ENCODE data around the gene STMN3. TPM values are rescaled to one million over a fixed set of nuclear protein-coding genes. Genes with fewer than 3 reads are reported as not detected.
"Not testable (repeated sequence)": the region's sequence is repeated elsewhere in the genome, so short reads cannot be mapped to it uniquely, and the experiment has no call there.

The STMN3 gene
- total RNA-seq, 1 donor from 2014 or later: 5.5 TPM

DNA sequence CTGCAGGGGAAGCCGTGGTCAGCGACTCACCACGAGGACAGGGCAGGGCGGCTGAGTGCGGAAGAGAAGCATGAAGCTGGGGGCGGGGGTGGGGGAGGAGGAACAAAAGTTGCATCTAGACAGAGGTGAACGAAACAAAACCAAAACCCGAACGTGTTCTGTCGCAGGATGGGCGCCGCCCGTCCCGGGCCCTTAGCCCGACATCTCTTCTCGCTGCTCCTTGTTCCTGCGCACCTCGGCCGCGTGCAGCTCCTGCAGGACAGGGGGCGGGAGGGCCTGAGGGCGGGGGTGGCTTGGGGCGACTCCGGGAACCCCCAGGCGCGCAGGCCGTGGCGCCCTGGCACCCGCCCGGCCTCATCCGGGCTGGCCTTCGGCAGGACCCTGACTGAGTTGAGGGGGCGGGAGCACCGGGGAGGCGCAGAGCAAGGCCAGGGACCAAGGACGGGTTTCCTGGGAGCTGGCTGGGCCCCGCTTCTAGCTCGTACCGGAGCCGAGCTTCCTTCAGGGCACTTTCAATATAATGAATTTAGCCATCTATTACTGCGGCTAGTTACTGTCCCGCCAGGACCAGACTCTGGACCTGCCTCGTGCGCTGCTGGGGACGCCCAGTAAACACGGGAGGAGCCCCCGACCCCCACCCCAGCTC is 12.0 kb downstream of the STMN3 start:
- H3K27ac Mint-ChIP-seq: peak overlapping the region; percentile 52
- DNase-seq (ENCODE audit: low spot score): peak; percentile 56
- H3K4me3 Mint-ChIP-seq: peak overlapping the region; percentile 71
- intact Hi-C loops (cut with micrococcal nuclease): loop anchor here (1.0 to 5.0 kb wide), 3 partner anchors 14 to 426 kb away; partner anchors contain the start of gene GMEB2
- peaks cover 21% of the 10 kb centered on the region for H3K4me1 Mint-ChIP-seq (ENCODE audit: low read depth)
- H3K27me3 Mint-ChIP-seq (ENCODE audit: insufficient read depth): peaks cover 7% of the 10 kb centered on the region
- no peaks in the 10 kb centered on the region for H3K9me3 Mint-ChIP-seq
- peaks cover 4% of the 10 kb centered on the region for H3K36me3 Mint-ChIP-seq (ENCODE audit: low read depth)

DNA sequence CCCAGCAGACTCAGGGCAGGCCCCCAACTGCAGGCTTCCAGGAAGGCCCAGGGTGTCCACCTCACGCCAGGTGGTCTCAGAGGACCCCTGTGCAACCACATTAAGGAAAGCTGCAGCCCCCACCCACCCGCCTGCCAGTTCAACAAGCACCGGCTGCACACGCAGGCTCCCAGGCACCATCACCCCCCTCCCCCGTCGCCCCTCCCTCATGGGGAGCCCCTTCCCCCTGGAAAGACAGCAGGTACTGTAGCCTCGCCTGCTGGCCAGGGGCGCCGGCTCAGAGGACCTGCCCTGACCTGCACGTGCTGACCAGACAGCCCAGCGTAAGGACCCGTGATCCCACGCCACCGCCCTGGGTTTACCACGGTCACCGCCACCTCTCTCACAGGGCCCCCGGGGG is 12.5 kb downstream of the STMN3 start:
- not testable (repeated sequence) for DNase-seq (ENCODE audit: low spot score); H3K9me3 Mint-ChIP-seq; H3K36me3 Mint-ChIP-seq (ENCODE audit: low read depth); H3K27me3 Mint-ChIP-seq (ENCODE audit: insufficient read depth)
- H3K4me3 Mint-ChIP-seq: peak overlapping the region; percentile 89
- intact Hi-C loops (cut with micrococcal nuclease): loop anchor here (1.0 to 5.0 kb wide), 3 partner anchors 14 to 427 kb away; partner anchors contain the start of gene GMEB2
- H3K4me1 Mint-ChIP-seq (ENCODE audit: low read depth): peaks cover 24% of the 10 kb centered on the region
- peak overlapping the region; percentile 44 for H3K27ac Mint-ChIP-seq

- intact Hi-C loops (cut with micrococcal nuclease): loop anchor here (2.0 to 5.0 kb wide), 2 partner anchors 13 to 427 kb away; partner anchors contain the start of gene GMEB2
- H3K27ac Mint-ChIP-seq: peak overlapping the region; percentile 82
- H3K4me3 Mint-ChIP-seq: peak overlapping the region; percentile 89
- H3K4me1 Mint-ChIP-seq (ENCODE audit: low read depth): peaks cover 26% of the 10 kb centered on the region
- DNase-seq (ENCODE audit: low spot score): no peak
- peaks cover 4% of the 10 kb centered on the region for H3K36me3 Mint-ChIP-seq (ENCODE audit: low read depth)
- H3K27me3 Mint-ChIP-seq (ENCODE audit: insufficient read depth): peaks cover 7% of the 10 kb centered on the region
- H3K9me3 Mint-ChIP-seq: no peaks in the 10 kb centered on the region
Observed at GRCh38 chr20:63640086-63640485, 13.1 kb downstream of the STMN3 start.

DNA sequence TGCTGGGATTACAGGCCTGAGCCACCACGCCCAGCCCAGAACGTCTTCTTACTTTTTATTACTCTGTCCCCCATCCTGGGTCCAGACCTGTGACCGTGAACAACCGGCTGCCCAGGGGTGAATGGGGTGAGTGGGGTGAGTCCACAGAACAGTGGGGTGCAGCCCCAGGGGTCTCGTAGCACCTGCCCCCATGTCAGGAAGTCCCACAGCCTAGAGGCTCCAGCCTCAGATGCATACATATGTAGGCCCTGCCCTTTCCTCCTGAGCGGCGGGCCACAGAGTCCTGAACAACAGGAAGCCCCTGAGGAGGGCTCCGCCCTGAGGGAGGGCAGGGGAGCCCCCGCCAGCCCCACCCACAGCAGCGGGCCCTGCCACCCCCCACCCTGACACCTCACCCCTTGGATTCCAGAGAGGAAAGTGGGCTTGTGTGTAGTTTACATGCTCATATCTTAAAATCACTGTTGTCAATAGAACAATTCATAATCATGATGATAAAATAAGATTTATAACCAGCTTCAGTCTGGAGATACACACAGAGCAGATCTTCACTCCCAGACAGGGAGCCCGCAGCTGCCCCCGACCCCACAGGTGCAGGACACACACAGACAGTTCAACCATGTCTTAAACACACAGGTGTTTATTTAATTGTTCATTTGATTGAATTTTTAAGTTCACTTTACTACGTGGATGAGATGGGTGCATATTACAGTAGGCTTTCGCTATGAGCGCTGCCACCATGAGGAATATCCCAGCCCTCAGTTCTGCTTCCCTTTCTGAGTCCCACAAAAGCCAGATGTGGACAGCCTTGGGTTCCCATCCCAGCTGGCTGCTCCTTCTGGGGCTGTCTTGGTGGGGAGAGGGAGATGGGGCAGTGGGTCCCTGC is 13.9 kb downstream of the STMN3 start:
- Mint-ChIP-seq H3K4me1 (ENCODE audit: low read depth) (peaks cover 26% of the 10 kb centered on the region), H3K27ac (peak overlapping the region; percentile 99), H3K36me3 (ENCODE audit: low read depth) (peaks cover 4% of the 10 kb centered on the region), H3K9me3 (no peaks in the 10 kb centered on the region), H3K4me3 (peak overlapping the region; percentile 89), H3K27me3 (ENCODE audit: insufficient read depth) (peaks cover 7% of the 10 kb centered on the region)
- peak; percentile 68 for DNase-seq (ENCODE audit: low spot score)
- intact Hi-C loops (cut with micrococcal nuclease): loop anchor here (5.0 kb wide), 1 partner anchor 93 kb away; no protein-coding TSS in a partner anchor

DNA sequence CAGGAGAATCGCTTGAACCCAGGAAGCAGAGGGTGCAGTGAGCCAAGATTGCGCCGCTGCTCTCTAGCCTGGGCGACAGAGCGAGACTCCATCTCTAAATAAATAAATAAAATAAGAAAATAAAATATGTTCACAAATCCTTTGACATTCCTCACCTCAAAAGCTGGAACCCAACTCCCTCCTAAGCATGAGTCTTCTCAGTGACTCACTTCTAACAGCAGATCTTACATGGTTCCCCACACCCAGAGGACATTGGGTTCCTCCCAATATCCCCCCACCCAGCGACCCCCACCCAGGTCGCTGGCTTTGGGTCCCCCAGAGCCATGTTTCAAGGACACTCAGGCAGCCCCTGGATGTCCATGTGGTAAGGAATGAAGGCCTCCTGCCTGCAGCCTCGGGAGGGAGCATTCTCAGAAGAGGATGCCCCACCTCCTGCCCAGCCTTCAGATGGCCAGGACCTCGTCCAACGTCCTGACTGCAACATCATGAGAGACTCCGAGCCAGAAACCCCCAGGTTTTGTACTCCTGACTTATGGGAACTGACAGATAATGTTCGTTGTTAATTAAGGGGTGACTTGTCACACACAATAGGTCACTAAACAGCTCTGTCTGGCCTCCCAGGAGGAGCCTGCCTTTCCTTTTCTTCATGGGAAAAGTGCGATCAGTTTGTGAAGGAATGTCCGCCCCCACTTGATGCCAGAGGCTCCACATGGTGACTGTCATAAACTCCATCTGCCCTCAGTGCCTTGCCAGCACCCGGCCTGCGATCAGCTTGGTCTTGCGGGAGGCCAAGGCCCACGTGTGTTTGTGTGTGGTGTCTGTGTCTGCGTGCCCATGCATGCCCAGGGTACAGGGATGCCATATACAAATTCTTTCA is 16.2 kb downstream of the STMN3 start:
- H3K27ac Mint-ChIP-seq: no peak overlapping the region
- peak overlapping the region; percentile 19 for H3K4me3 Mint-ChIP-seq
- H3K36me3 Mint-ChIP-seq (ENCODE audit: low read depth): peaks cover 8% of the 10 kb centered on the region
- no peaks in the 10 kb centered on the region for H3K9me3 Mint-ChIP-seq
- DNase-seq (ENCODE audit: low spot score): no peak
- H3K27me3 Mint-ChIP-seq (ENCODE audit: insufficient read depth): peaks cover 2% of the 10 kb centered on the region
- intact Hi-C loops (cut with micrococcal nuclease): loop anchor here (5.0 kb wide), 1 partner anchor 95 kb away; no protein-coding TSS in a partner anchor
- H3K4me1 Mint-ChIP-seq (ENCODE audit: low read depth): peaks cover 33% of the 10 kb centered on the region

DNA sequence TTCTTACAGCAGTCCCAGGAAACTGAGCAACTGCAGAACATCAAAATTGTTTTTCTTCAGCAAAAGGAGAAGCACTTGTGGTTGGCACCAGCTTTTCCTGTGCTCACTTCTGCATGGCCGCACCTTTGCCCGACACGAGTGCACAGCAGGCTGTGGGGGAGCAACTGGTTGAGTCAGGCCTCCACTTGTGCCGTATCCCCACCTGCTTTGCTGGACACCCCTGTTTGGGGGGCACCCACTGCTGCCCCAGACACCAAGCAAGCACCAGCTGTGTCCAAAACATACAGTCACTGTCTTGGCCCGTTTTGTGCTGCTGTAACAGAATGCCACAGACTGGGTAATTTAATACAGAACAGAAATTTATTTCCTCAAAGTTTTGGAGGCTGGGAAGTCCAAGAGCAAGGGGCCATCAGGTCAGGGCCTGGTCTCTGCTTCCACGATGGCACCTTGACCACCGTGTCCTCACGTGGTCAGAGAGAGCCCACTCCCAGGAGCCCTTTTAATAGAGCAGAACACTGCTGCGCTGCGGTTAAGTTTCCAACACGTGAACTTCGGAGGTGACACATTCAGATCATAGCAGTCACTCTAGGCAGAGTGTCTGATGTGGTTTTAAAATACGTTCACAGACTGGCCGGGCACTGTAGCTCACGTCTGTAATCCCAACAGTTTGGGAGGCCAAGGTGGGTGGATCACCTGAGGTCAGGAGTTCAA is 17.6 kb downstream of the STMN3 start:
- peaks cover 33% of the 10 kb centered on the region for H3K4me1 Mint-ChIP-seq (ENCODE audit: low read depth)
- peak overlapping the region; percentile 87 for H3K27ac Mint-ChIP-seq
- intact Hi-C loops (cut with micrococcal nuclease): loop anchor here (1.0 to 5.0 kb wide), 2 partner anchors 8 to 97 kb away; partner anchors contain the start of gene GMEB2
- peak; percentile 69 for DNase-seq (ENCODE audit: low spot score)
- peaks cover 8% of the 10 kb centered on the region for H3K36me3 Mint-ChIP-seq (ENCODE audit: low read depth)
- H3K27me3 Mint-ChIP-seq (ENCODE audit: insufficient read depth): peaks cover 2% of the 10 kb centered on the region
- no peaks in the 10 kb centered on the region for H3K9me3 Mint-ChIP-seq
- H3K4me3 Mint-ChIP-seq: peak overlapping the region; percentile 45

DNA sequence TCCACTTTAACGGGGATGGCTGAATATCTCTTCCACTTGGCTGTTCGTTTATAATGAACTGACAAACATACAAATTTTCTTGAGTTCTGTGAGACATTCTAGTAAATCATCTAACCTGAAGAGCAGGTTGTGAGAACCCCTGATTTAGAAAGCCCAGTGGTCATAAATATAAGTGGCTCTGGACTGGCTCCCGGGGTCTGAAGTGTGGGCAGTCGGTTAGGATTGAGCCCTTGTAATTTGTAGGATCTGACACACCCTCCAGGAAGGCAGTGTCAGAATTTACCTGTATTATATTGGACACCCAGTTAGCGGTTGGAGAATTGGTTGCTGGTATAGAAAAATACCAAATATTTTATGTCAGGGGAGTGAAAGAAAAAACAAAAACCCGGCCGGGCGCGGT is 19.5 kb downstream of the STMN3 start:
- Mint-ChIP-seq H3K27me3 (ENCODE audit: insufficient read depth) (no peaks in the 10 kb centered on the region), H3K27ac (peak overlapping the region; percentile 58), H3K4me3 (no peak overlapping the region), H3K4me1 (ENCODE audit: low read depth) (peaks cover 21% of the 10 kb centered on the region), H3K36me3 (ENCODE audit: low read depth) (peaks cover 15% of the 10 kb centered on the region), H3K9me3 (no peaks in the 10 kb centered on the region)
- intact Hi-C loops (cut with micrococcal nuclease): no loop called here
- no peak for DNase-seq (ENCODE audit: low spot score)

DNA sequence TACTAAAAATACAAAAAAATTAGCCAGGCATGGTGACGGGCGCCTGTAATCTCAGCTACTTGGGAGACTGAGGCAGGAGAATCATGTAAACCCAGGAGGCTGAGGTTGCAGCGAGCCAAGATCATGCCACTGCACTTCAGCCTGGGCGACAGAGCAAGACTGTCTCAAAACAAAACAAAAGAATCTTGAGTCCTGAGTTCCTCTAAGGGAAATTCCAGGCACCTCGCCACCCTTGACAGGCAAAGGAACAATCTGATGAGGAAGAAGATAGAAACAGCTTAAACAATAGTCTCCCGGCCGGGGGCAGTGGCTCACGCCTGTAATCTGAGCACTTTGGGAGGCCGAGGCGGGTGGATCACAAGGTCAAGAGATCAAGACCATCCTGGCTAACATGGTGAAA is 21.8 kb downstream of the STMN3 start:
- H3K27ac Mint-ChIP-seq; H3K4me3 Mint-ChIP-seq; DNase-seq (ENCODE audit: low spot score); H3K9me3 Mint-ChIP-seq; intact Hi-C loops (cut with micrococcal nuclease); H3K27me3 Mint-ChIP-seq (ENCODE audit: insufficient read depth): not testable (repeated sequence)
- H3K4me1 Mint-ChIP-seq (ENCODE audit: low read depth): peaks cover 23% of the 10 kb centered on the region
- H3K36me3 Mint-ChIP-seq (ENCODE audit: low read depth): peaks cover 19% of the 10 kb centered on the region

- H3K27ac Mint-ChIP-seq; intact Hi-C loops (cut with micrococcal nuclease); DNase-seq (ENCODE audit: low spot score); H3K27me3 Mint-ChIP-seq (ENCODE audit: insufficient read depth); H3K4me3 Mint-ChIP-seq; H3K9me3 Mint-ChIP-seq: not testable (repeated sequence)
- Mint-ChIP-seq H3K36me3 (ENCODE audit: low read depth) (peaks cover 19% of the 10 kb centered on the region), H3K4me1 (ENCODE audit: low read depth) (peaks cover 23% of the 10 kb centered on the region)
Observed at GRCh38 chr20:63630956-63631355, 22.3 kb downstream of the STMN3 start.

GRCh38 chr20:63628246-63628975 is 24.8 kb downstream of the STMN3 start:
- H3K27ac Mint-ChIP-seq: peak overlapping the region; percentile 98
- no peaks in the 10 kb centered on the region for H3K27me3 Mint-ChIP-seq (ENCODE audit: insufficient read depth)
- peaks cover 17% of the 10 kb centered on the region for H3K4me1 Mint-ChIP-seq (ENCODE audit: low read depth)
- peak; percentile 55 for DNase-seq (ENCODE audit: low spot score)
- intact Hi-C loops (cut with micrococcal nuclease): loop anchor here (1.0 to 5.0 kb wide), 6 partner anchors 30 to 329 kb away; partner anchors contain the start of genes ARFRP1, PTK6, RTEL1 and UCKL1
- peak overlapping the region; percentile 100 for H3K4me3 Mint-ChIP-seq
- no peaks in the 10 kb centered on the region for H3K9me3 Mint-ChIP-seq
- peaks cover 17% of the 10 kb centered on the region for H3K36me3 Mint-ChIP-seq (ENCODE audit: low read depth)

DNA sequence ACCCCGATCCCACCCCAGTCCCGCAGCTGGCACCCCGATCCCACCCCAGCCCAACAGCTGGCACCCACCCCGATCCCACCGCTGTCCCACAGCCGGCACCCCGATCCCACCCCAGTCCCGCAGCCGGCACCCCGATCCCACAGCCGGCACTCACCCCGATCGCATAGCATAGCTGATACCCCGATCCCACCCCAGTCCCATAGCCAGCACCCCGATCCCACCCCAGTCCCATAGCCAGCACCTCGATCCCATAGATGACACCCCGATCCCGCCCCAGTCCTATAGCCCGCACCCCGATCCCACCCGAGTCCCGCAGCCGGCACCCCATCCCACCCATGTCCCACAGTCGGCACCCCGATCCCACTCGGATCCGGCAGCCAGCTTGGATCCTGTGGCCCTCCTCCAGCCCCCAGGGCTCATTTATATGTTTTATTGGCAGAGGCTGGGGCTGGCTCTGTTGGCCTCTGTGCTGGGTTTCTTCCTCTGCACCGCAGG is 25.4 kb downstream of the STMN3 start:
- Mint-ChIP-seq H3K36me3 (ENCODE audit: low read depth) (peaks cover 17% of the 10 kb centered on the region), H3K4me3 (peak overlapping the region; percentile 100), H3K9me3 (no peaks in the 10 kb centered on the region), H3K4me1 (ENCODE audit: low read depth) (peaks cover 17% of the 10 kb centered on the region), H3K27me3 (ENCODE audit: insufficient read depth) (no peaks in the 10 kb centered on the region), H3K27ac (peak overlapping the region; percentile 98)
- no peak for DNase-seq (ENCODE audit: low spot score)
- intact Hi-C loops (cut with micrococcal nuclease): loop anchor here (1.0 to 5.0 kb wide), 13 partner anchors 8 to 435 kb away; partner anchors contain the start of genes ARFRP1, PPDPF, PTK6 and RTEL1

Data from activated T-helper 1 cell treated with anti-CD3 and anti-CD28 coated beads, Interleukin-12 subunit alpha, Interleukin-12 subunit beta, Interleukin-2, Interleukin-4 antibody, amounts not matched to agents 30 ng/mL and 10 ng/mL and 1 ng/mL, durations not matched to agents 14 hours and 24 hours and 36 hours (primary cell).